GM20431 (cell line): Measurements from ENCODE around the gene EHBP1.

Source experiments
- in situ Hi-C: fragments of 300-500 bp; cut with MseI, MboI; formaldehyde crosslinking; loops from one replicate; pipeline ENCODE4 v1.15.0; 2020; ENCODE audit warnings: low sequenced_read_pairs; ENCODE audit not compliant: unreplicated experiment

Gene EHBP1

GRCh38 chr2:62803961-62804360 lies 98.4 kb downstream of the EHBP1 start:
- in situ Hi-C loops = no loop called here

- in situ Hi-C loops = no loop called here
These were observed 100.7 kb downstream of the EHBP1 start for GRCh38 chr2:62806231-62806630.

- in situ Hi-C loops = no loop called here
These were observed 103.0 kb downstream of the EHBP1 start for GRCh38 chr2:62808554-62808953.

GRCh38 chr2:62811086-62811485 lies 105.6 kb downstream of the EHBP1 start:
- in situ Hi-C loops = no loop called here

- in situ Hi-C loops = no loop called here
These were observed 106.5 kb downstream of the EHBP1 start for GRCh38 chr2:62811972-62812371.

- in situ Hi-C loops = no loop called here
These were observed 107.7 kb downstream of the EHBP1 start for GRCh38 chr2:62812921-62813825.

GRCh38 chr2:62814123-62814522 lies 108.6 kb downstream of the EHBP1 start:
- in situ Hi-C loops = no loop called here

GRCh38 chr2:62817348-62817747 lies 111.8 kb downstream of the EHBP1 start:
- in situ Hi-C loops = no loop called here

- in situ Hi-C loops = no loop called here
These were observed 112.6 kb downstream of the EHBP1 start for GRCh38 chr2:62817995-62818713.

- in situ Hi-C loops = no loop called here
These were observed 117.0 kb downstream of the EHBP1 start for GRCh38 chr2:62822549-62822948.

- in situ Hi-C loops = no loop called here
These were observed 118.9 kb downstream of the EHBP1 start for GRCh38 chr2:62824388-62824787.

GRCh38 chr2:62826141-62826540 lies 120.6 kb downstream of the EHBP1 start:
- in situ Hi-C loops = no loop called here

- in situ Hi-C loops = no loop called here
These were observed 121.6 kb downstream of the EHBP1 start for GRCh38 chr2:62826953-62827675.

- in situ Hi-C loops = no loop called here
These were observed 126.2 kb downstream of the EHBP1 start for GRCh38 chr2:62831729-62832128.

GRCh38 chr2:62844311-62845090 lies 139.0 kb downstream of the EHBP1 start:
- in situ Hi-C loops = no loop called here

- in situ Hi-C loops = no loop called here
These were observed 139.7 kb downstream of the EHBP1 start for GRCh38 chr2:62845256-62845655.

- in situ Hi-C loops = no loop called here
These were observed 146.7 kb downstream of the EHBP1 start for GRCh38 chr2:62852254-62852653.

GRCh38 chr2:62854600-62855514 lies 149.3 kb downstream of the EHBP1 start:
- in situ Hi-C loops = no loop called here
